Gastrocnemius medialis (tissue), 4 donors: Measurements from ENCODE around the gene PTN.

Experiments used
- POLR2A ChIP-seq, 2 donors: fragments of 450-650 bp; IDR thresholded peaks; one replicate each; pipeline ENCODE4 v1.6.1; 2017; ENCODE audit warnings: antibody characterized with exemption in 2 of 2, mild to moderate bottlenecking in 2 of 2, moderate library complexity in 2 of 2
- TF ChIP-seq, protein P1 (sequence below), 5 experiments: fragments of 450-650 bp in 3 of 5; fragments of 200-600 bp in 2 of 5; sonication (generic) in 2 of 5; IDR thresholded peaks in 4 of 5; conservative IDR thresholded peaks in 1 of 5; 1 replicate in 4 of 5; 2 replicates in 1 of 5; pipeline ENCODE4 v1.5.1; 2016 to 2019; ENCODE audit warnings: antibody characterized with exemption in 5 of 5, mild to moderate bottlenecking in 3 of 5, moderate library complexity in 3 of 5

DNA sequence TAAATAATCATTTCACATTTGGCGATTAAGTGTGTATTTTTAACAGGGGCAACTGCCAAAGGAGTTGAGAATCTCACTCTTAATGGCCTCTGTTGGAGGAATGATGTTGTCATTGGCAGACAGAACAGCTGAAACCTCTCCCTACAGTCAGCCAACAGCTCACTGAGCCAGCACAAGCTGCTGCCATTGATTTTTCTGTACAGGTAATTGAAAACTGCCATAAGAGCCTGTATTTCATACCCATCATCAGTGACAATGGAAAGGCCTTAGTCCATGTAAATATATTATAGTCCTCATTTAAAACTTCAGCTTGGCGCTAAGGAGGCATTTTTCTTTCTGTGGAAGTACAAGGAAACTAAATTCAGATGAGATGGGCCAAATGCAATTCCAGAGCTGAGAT, 28.1 kb upstream of the PTN start:
- TF ChIP-seq, protein P1, sequence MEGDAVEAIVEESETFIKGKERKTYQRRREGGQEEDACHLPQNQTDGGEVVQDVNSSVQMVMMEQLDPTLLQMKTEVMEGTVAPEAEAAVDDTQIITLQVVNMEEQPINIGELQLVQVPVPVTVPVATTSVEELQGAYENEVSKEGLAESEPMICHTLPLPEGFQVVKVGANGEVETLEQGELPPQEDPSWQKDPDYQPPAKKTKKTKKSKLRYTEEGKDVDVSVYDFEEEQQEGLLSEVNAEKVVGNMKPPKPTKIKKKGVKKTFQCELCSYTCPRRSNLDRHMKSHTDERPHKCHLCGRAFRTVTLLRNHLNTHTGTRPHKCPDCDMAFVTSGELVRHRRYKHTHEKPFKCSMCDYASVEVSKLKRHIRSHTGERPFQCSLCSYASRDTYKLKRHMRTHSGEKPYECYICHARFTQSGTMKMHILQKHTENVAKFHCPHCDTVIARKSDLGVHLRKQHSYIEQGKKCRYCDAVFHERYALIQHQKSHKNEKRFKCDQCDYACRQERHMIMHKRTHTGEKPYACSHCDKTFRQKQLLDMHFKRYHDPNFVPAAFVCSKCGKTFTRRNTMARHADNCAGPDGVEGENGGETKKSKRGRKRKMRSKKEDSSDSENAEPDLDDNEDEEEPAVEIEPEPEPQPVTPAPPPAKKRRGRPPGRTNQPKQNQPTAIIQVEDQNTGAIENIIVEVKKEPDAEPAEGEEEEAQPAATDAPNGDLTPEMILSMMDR (IDR thresholded peaks at IDR 0.05 in 4 of 5, conservative IDR thresholded peaks at IDR 0.05 in 1 of 5): no peak
- TF ChIP-seq POLR2A (IDR thresholded peaks at IDR 0.05): no peak
